ENCODE results near the gene NME9. TPM values are rescaled to one million over a fixed set of nuclear protein-coding genes. Genes with fewer than 3 reads are reported as not detected.

Gene NME9
- total and polyA plus RNA-seq, 2 donors (not counting 3 experiments of a cell fraction or from before 2014, with no cell fraction given): 0.08 TPM; not detected in 1

DNA sequence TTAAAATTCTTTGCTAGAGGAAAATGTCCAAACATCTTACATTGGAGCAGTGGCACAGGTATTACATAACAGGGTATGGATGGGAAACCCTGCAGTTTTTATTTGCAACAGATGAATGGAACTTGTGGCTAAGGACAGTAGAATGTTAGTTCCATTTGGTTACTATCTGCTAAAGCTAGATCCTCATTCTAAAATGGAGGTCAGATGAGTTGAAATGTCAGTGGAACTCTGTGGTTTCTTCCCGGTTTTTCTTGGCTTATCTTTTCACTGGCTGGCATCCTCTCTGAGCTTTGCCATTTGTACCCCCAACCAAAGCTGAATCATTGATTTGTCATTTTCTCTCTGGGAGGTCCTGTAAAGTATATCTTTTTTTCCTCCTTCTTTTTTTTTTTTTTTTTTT lies 73.6 kb downstream of the NME9 start:
- DNase-seq (ENCODE audit: low read depth, low spot score) (no peak), FAIRE-seq (no peak)
- Histone ChIP-seq H3K36me3 (ENCODE audit: control insufficient read depth in 2 of 2, extremely low read depth in 1 of 2, insufficient read depth in 2 of 2, low read length in 2 of 2) (no peaks in the 10 kb centered on the region), H4K20me1 (replicated peaks; ENCODE audit: control insufficient read depth, extremely low read depth, insufficient read depth, low read length) (no peaks in the 10 kb centered on the region), H2AFZ (ENCODE audit: low read depth, low read length) (no peak overlapping the region), H3K27ac (ENCODE audit: insufficient read depth, low read depth, low read length) (no peak overlapping the region), H3K9me1 (replicated peaks; ENCODE audit: control insufficient read depth, extremely low read depth, insufficient read depth, low read length) (no peaks in the 10 kb centered on the region), H3K9me3 (replicated peaks; ENCODE audit: control insufficient read depth, insufficient read depth, low read length) (no peaks in the 10 kb centered on the region), H3K79me2 (ENCODE audit: control insufficient read depth, insufficient read depth, low read length) (no peaks in the 10 kb centered on the region), H3K4me2 (ENCODE audit: insufficient read depth, low read length) (no peak overlapping the region), H3K9ac (replicated peaks; ENCODE audit: extremely low read depth, insufficient read depth, low read length) (no peak overlapping the region), H3K27me3 (ENCODE audit: control insufficient read depth in 2 of 2, insufficient read depth in 2 of 2, low read length in 2 of 2) (no peaks in the 10 kb centered on the region), H3K4me1 (ENCODE audit: control insufficient read depth, extremely low read depth, insufficient read depth, low read length) (no peaks in the 10 kb centered on the region), H3K4me3 (replicated peaks in 1 of 3; ENCODE audit: insufficient read depth in 1 of 3, low read depth in 1 of 3, low read length in 3 of 3) (no peak overlapping the region)
- BruUV-seq (replicated peaks): no TSS peak
- ChIA-PET POLR2A (no interaction called here), CTCF (interaction anchor here (0.7 kb wide), 1 partner anchor 16 kb away, joined by 7 read pairs; no protein-coding TSS in a partner anchor)
- dilution Hi-C loops (cut with MboI; ENCODE audit: extremely low pct_ligation_motif_present, low sequenced_read_pairs): no loop called here
- intact Hi-C loops (cut with micrococcal nuclease): no loop called here
- no peak for TF ChIP-seq JUN (IDR thresholded peaks at IDR 0.05; ENCODE audit: borderline replicate concordance, insufficient read depth, insufficient read length, low read depth)
- TF ChIP-seq GATA2 (IDR thresholded peaks at IDR 0.05; ENCODE audit: insufficient read depth, insufficient read length, low read depth, low read length): no peak
- TF ChIP-seq MYC (IDR thresholded peaks at IDR 0.05; ENCODE audit: low read depth, low read length): no peak
- no peak for TF ChIP-seq EZH2 (IDR thresholded peaks at IDR 0.05; ENCODE audit: borderline replicate concordance, low read depth, low read length, severe bottlenecking)
- no peak for TF ChIP-seq FOS (IDR thresholded peaks at IDR 0.05; ENCODE audit: borderline replicate concordance, insufficient read depth, low read length)
- TF ChIP-seq, protein P1, sequence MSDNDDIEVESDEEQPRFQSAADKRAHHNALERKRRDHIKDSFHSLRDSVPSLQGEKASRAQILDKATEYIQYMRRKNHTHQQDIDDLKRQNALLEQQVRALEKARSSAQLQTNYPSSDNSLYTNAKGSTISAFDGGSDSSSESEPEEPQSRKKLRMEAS (IDR thresholded peaks at IDR 0.05; ENCODE audit: insufficient read depth, insufficient read length): no peak
- TF ChIP-seq POLR2AphosphoS5 (IDR thresholded peaks at IDR 0.05; ENCODE audit: insufficient read depth, low read depth, low read length): no peak
- TF ChIP-seq, protein P2, sequence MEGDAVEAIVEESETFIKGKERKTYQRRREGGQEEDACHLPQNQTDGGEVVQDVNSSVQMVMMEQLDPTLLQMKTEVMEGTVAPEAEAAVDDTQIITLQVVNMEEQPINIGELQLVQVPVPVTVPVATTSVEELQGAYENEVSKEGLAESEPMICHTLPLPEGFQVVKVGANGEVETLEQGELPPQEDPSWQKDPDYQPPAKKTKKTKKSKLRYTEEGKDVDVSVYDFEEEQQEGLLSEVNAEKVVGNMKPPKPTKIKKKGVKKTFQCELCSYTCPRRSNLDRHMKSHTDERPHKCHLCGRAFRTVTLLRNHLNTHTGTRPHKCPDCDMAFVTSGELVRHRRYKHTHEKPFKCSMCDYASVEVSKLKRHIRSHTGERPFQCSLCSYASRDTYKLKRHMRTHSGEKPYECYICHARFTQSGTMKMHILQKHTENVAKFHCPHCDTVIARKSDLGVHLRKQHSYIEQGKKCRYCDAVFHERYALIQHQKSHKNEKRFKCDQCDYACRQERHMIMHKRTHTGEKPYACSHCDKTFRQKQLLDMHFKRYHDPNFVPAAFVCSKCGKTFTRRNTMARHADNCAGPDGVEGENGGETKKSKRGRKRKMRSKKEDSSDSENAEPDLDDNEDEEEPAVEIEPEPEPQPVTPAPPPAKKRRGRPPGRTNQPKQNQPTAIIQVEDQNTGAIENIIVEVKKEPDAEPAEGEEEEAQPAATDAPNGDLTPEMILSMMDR (IDR thresholded peaks at IDR 0.05; ENCODE audit: extremely low read depth in 1 of 2, insufficient read depth in 1 of 2, low read depth in 1 of 2, low read length in 2 of 2): no peak
- no peak for TF ChIP-seq POLR2A (IDR thresholded peaks at IDR 0.05; ENCODE audit: low read depth, low read length)

All from endothelial cell of umbilical vein (primary cell).